Smooth muscle cell (in vitro differentiated cells): ENCODE measurements around the gene CDH26. TPM values are rescaled to one million over a fixed set of nuclear protein-coding genes. Genes with fewer than 3 reads are reported as not detected.

Source experiments
- DNase-seq: peaks from one replicate; lab custom pipeline; 2025; ENCODE audit not compliant: unreplicated experiment; lab: John Stamatoyannopoulos, UW
- H2AFZ ChIP-seq: fragments of 200-600 bp; sonication (generic); 2 replicates; pipeline ENCODE4 v1.6.0; 2016; ENCODE audit warnings: antibody characterized with exemption, low read depth, mild to moderate bottlenecking
- H3F3A ChIP-seq: fragments of 200-600 bp; sonication (generic); 2 replicates; pipeline ENCODE4 v1.6.0; 2017; ENCODE audit warnings: antibody characterized with exemption, low read depth
- H3K27ac ChIP-seq: fragments of 200-600 bp; sonication (generic); 2 replicates; pipeline ENCODE4 v1.5.1; 2016; ENCODE audit warnings: low read depth, mild to moderate bottlenecking
- H3K27me3 ChIP-seq: fragments of 200-600 bp; sonication (generic); 2 replicates; pipeline ENCODE4 v1.6.1; 2016; ENCODE audit warnings: low read depth, mild to moderate bottlenecking
- H3K36me3 ChIP-seq: fragments of 200-600 bp; sonication (generic); 2 replicates; pipeline ENCODE4 v1.5.1; 2016; ENCODE audit warnings: low read depth
- H3K4me1 ChIP-seq: fragments of 200-600 bp; sonication (generic); 2 replicates; pipeline ENCODE4 v1.5.1; 2016; ENCODE audit warnings: low read depth
- H3K4me2 ChIP-seq: fragments of 200-600 bp; sonication (generic); 2 replicates; pipeline ENCODE4 v1.6.0; 2016; ENCODE audit warnings: mild to moderate bottlenecking
- H3K4me3 ChIP-seq: fragments of 200-600 bp; sonication (generic); 2 replicates; pipeline ENCODE4 v1.5.1; 2016; ENCODE audit warnings: mild to moderate bottlenecking
- H3K79me2 ChIP-seq: fragments of 200-600 bp; sonication (generic); 2 replicates; pipeline ENCODE4 v1.6.0; 2016; ENCODE audit warnings: low read depth, mild to moderate bottlenecking
- H3K9ac ChIP-seq: fragments of 200-600 bp; sonication (generic); 2 replicates; pipeline ENCODE4 v1.6.0; 2016; ENCODE audit warnings: low read depth
- H3K9me3 ChIP-seq: fragments of 200-600 bp; sonication (generic); replicated peaks from 2 replicates; pipeline ENCODE4 v1.5.1; 2016; ENCODE audit warnings: low read depth
- H4K20me1 ChIP-seq: fragments of 200-600 bp; sonication (generic); 2 replicates; pipeline ENCODE4 v1.6.0; 2016; ENCODE audit warnings: low read depth
- WGBS: methylation state at CpG from one replicate; pipeline ENCODE4 v1.1.7; 2016; ENCODE audit warnings: low lambda C conversion rate; 5-methylcytosine and 5-hydroxymethylcytosine counted together
- polyA plus RNA-seq: library from polyadenylated mRNA; unstranded; fragments of >200 nt; fragmentation: Nextera tagmentation; extraction: Ambion mirVana; gene quantifications from 2 replicates; pipeline ENCODE4 v1.2.1, GENCODE V29; 2016
- total RNA-seq: library from RNA; depleted of rRNA; stranded (reverse); fragments of >200 nt; gene quantifications from 2 replicates; pipeline ENCODE4 v1.2.3, GENCODE V29; 2014
- TF ChIP-seq, protein P1 (sequence below): fragments of 200-600 bp; sonication (generic); IDR thresholded peaks from 2 replicates; pipeline ENCODE4 v1.5.1; 2017; ENCODE audit warnings: borderline replicate concordance, mild to moderate bottlenecking, antibody characterized with exemption; ENCODE audit not compliant: insufficient read depth, poor library complexity, severe bottlenecking

CDH26 gene
- total and polyA plus RNA-seq, 2 experiments from 2014 or later, result 0.18 to 1.2 TPM

DNA sequence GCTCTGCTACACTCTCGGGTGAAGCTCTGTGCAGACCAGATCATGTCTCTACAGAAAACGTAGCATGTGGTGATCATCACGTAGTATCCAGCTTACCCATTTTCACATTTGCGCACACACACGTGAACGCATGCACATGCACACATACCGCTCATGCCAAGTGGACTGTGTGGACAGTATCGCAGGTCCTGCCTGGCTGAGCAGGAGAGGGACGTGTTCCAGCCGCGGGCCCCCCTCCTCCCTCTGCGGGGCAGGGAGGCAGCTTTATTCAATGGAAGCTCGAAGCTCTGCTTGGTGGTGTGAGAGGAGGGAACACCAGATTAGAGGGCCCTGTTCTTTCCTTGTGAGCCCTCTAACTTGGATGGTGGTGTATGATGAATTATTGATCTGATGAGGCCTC lies 51.1 kb downstream of the CDH26 start:
- no peak for DNase-seq
- H3K9ac ChIP-seq, result no peak overlapping the region
- H4K20me1 ChIP-seq, result no peaks in the 10 kb centered on the region
- no peaks in the 10 kb centered on the region for H3F3A ChIP-seq
- no peaks in the 10 kb centered on the region for H3K9me3 ChIP-seq
- H3K4me2 ChIP-seq, result no peak overlapping the region
- no peak overlapping the region for H3K4me3 ChIP-seq
- 94% methylated on average over 13 of the region's 13 CpGs for WGBS
- no peak overlapping the region for H2AFZ ChIP-seq
- TF ChIP-seq, protein P1, sequence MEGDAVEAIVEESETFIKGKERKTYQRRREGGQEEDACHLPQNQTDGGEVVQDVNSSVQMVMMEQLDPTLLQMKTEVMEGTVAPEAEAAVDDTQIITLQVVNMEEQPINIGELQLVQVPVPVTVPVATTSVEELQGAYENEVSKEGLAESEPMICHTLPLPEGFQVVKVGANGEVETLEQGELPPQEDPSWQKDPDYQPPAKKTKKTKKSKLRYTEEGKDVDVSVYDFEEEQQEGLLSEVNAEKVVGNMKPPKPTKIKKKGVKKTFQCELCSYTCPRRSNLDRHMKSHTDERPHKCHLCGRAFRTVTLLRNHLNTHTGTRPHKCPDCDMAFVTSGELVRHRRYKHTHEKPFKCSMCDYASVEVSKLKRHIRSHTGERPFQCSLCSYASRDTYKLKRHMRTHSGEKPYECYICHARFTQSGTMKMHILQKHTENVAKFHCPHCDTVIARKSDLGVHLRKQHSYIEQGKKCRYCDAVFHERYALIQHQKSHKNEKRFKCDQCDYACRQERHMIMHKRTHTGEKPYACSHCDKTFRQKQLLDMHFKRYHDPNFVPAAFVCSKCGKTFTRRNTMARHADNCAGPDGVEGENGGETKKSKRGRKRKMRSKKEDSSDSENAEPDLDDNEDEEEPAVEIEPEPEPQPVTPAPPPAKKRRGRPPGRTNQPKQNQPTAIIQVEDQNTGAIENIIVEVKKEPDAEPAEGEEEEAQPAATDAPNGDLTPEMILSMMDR, result no peak
- no peaks in the 10 kb centered on the region for H3K27me3 ChIP-seq
- no peaks in the 10 kb centered on the region for H3K79me2 ChIP-seq
- no peaks in the 10 kb centered on the region for H3K36me3 ChIP-seq
- no peak overlapping the region for H3K27ac ChIP-seq
- peaks cover 10% of the 10 kb centered on the region for H3K4me1 ChIP-seq

DNA sequence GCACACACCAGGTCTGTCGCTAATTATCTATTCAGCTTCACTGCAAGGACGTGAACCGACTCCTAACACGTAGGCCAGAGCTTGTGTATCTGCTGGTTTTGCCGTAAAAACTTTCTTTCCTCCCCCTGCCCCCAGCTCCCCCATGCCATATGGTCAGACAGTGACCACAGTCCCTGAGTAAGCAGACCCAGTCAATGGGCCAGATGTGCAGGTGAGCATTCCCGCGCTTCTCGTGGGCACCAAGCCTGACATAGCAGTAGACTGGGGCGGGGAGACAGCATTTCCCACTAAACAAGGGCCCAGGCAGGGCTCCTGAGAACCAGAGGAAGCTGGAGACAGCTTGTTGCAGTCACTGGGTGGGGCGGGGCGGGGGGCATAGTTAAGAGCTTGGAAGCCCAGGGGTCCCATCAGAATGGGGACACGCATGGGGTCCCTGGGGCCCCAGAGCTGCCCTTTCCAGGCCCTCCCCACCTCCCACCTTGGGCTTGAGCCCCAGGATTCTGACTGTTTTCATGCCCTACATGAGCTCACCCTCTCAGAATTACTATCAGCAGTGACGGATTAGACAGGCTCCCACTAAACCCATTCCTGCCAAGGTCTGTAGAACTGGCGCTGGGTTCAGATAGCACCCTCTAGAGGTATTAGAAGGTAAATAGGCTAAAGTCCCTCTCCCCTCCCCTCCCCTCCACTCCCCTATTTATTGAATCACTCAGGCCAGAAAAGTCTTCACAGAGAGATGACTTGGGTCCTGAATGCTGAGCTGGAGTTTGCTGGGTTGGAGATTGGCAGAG lies 51.8 kb downstream of the CDH26 start:
- TF ChIP-seq, protein P1, result peak; percentile 40

DNA sequence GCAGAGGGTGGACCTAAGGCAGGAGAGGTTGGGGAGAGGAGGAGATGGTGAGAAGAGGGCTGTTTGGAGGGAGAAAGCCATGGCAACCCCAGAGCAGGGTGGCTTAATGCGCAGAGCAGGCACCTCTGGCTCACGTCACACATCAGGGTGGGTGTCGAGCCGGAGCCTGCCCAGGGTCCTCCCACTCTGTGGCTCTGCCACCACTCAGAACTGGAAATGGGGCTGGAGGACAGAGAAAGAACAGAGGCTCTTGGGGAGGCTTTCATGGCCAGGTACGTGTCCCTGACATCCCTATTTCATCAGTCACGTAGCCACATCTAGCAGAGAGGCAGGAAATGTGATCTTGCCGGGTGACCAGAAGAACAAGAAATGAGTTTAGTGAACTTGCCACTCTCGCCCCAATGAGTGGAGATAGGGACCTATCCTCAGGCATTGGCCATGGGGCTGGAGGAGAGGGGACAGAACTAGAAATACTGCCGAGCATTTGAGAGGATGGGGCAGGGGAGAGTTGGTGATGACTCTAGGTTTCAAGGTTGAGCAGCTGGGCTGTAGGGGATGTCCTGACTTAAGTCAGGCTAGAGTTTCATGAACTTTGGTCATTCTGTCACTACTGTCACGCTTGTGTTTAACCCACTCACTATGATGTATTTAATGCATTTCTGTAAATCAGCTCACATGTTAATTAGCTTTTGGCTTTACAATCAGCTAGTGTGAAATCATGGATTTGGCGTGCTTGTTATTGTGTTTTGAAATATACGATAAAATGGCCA lies 52.7 kb downstream of the CDH26 start:
- no peak overlapping the region for H3K9ac ChIP-seq
- H3K27me3 ChIP-seq, result no peaks in the 10 kb centered on the region
- H3K27ac ChIP-seq, result no peak overlapping the region
- H3K36me3 ChIP-seq, result no peaks in the 10 kb centered on the region
- H3K79me2 ChIP-seq, result no peaks in the 10 kb centered on the region
- H3F3A ChIP-seq, result no peaks in the 10 kb centered on the region
- no peaks in the 10 kb centered on the region for H4K20me1 ChIP-seq
- H3K4me3 ChIP-seq, result no peak overlapping the region
- 82% methylated on average over 12 of the region's 12 CpGs for WGBS
- H3K4me1 ChIP-seq, result peaks cover 11% of the 10 kb centered on the region
- no peaks in the 10 kb centered on the region for H3K9me3 ChIP-seq
- TF ChIP-seq, protein P1, result no peak
- no peak overlapping the region for H2AFZ ChIP-seq
- no peak for DNase-seq
- H3K4me2 ChIP-seq, result no peak overlapping the region

More for the DNA sequence above, 51.8 kb downstream of the CDH26 start:
- WGBS, result 57% methylated on average over 13 of the region's 14 CpGs
- no peaks in the 10 kb centered on the region for H3K27me3 ChIP-seq
- no peaks in the 10 kb centered on the region for H3F3A ChIP-seq
- no peak overlapping the region for H3K9ac ChIP-seq
- H4K20me1 ChIP-seq, result no peaks in the 10 kb centered on the region
- DNase-seq, result no peak
- H3K4me3 ChIP-seq, result no peak overlapping the region
- H2AFZ ChIP-seq, result no peak overlapping the region
- no peaks in the 10 kb centered on the region for H3K36me3 ChIP-seq
- H3K79me2 ChIP-seq, result no peaks in the 10 kb centered on the region
- H3K4me2 ChIP-seq, result no peak overlapping the region
- no peaks in the 10 kb centered on the region for H3K9me3 ChIP-seq
- H3K4me1 ChIP-seq, result peaks cover 11% of the 10 kb centered on the region
- no peak overlapping the region for H3K27ac ChIP-seq
